ENCODE measurements around the gene PITPNM3.

PITPNM3 gene

GRCh38 chr17:6505425-6506142, 50.8 kb downstream of the PITPNM3 start:
- TF ChIP-seq, protein P1, sequence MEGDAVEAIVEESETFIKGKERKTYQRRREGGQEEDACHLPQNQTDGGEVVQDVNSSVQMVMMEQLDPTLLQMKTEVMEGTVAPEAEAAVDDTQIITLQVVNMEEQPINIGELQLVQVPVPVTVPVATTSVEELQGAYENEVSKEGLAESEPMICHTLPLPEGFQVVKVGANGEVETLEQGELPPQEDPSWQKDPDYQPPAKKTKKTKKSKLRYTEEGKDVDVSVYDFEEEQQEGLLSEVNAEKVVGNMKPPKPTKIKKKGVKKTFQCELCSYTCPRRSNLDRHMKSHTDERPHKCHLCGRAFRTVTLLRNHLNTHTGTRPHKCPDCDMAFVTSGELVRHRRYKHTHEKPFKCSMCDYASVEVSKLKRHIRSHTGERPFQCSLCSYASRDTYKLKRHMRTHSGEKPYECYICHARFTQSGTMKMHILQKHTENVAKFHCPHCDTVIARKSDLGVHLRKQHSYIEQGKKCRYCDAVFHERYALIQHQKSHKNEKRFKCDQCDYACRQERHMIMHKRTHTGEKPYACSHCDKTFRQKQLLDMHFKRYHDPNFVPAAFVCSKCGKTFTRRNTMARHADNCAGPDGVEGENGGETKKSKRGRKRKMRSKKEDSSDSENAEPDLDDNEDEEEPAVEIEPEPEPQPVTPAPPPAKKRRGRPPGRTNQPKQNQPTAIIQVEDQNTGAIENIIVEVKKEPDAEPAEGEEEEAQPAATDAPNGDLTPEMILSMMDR (IDR thresholded peaks at IDR 0.05; ENCODE audit: unreplicated experiment in 3 of 3) = no peak
- no peaks in the 10 kb centered on the region for H3K27me3 Mint-ChIP-seq (ENCODE audit: low read depth)
- H3K9me3 Mint-ChIP-seq = no peaks in the 10 kb centered on the region

GRCh38 chr17:6503641-6504195, 52.6 kb downstream of the PITPNM3 start:
- TF ChIP-seq, protein P1 (IDR thresholded peaks at IDR 0.05; ENCODE audit: unreplicated experiment in 3 of 3) = no peak
- Mint-ChIP-seq H3K4me3 (no peak overlapping the region), H3K27me3 (ENCODE audit: low read depth) (peaks cover 2% of the 10 kb centered on the region), H3K4me1 (peaks cover 25% of the 10 kb centered on the region), H3K36me3 (ENCODE audit: low read depth) (no peaks in the 10 kb centered on the region), H3K9me3 (no peaks in the 10 kb centered on the region), H3K27ac (no peak overlapping the region)

More at GRCh38 chr17:6505425-6506142, 50.8 kb downstream of the PITPNM3 start:
- Mint-ChIP-seq H3K27ac (peak overlapping the region in 1 of 3 experiments; percentile 16), H3K4me3 (no peak overlapping the region), H3K4me1 (peaks cover 14% of the 10 kb centered on the region), H3K36me3 (ENCODE audit: low read depth) (no peaks in the 10 kb centered on the region)

DNA sequence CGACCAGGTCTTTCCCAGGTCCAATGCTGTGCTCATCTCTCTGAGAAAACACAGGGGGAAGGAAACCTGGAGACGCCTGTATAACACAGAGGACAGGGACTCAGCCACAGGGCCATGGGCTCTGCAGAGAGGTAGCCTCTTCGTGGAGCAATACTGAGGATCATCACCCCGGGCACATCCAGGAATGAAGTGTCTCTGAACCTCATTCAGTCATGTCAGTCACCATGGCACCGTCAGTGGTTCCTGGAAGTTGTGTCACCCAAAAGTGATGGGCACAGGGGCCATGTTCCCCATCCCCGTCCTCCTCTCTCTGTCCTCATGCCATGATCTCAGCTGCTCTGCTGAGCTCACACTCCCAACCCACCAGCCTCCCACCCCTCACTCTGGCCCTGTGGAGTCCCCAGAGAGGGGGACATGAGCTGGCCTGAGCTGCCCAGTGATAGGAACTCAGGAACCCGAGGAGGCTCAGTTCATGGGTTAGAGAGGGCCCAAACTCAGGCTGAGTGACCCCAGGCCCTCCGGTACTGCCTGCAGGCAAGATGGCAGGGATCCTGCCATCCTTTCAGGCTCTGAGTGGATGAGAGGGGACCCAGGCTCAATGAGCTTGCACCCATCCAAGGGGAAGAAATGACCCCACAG, 53.4 kb downstream of the PITPNM3 start:
- H3K27ac Mint-ChIP-seq = no peak overlapping the region
- H3K4me3 Mint-ChIP-seq = no peak overlapping the region
- peaks cover 3% of the 10 kb centered on the region for H3K27me3 Mint-ChIP-seq (ENCODE audit: low read depth)
- no peaks in the 10 kb centered on the region for H3K36me3 Mint-ChIP-seq (ENCODE audit: low read depth)
- peaks cover 27% of the 10 kb centered on the region for H3K4me1 Mint-ChIP-seq
- TF ChIP-seq, protein P1 (IDR thresholded peaks at IDR 0.05; ENCODE audit: unreplicated experiment in 3 of 3) = no peak
- no peaks in the 10 kb centered on the region for H3K9me3 Mint-ChIP-seq

GRCh38 chr17:6502142-6502541, 54.2 kb downstream of the PITPNM3 start:
- Mint-ChIP-seq H3K4me3 (no peak overlapping the region), H3K36me3 (ENCODE audit: low read depth) (no peaks in the 10 kb centered on the region)

DNA sequence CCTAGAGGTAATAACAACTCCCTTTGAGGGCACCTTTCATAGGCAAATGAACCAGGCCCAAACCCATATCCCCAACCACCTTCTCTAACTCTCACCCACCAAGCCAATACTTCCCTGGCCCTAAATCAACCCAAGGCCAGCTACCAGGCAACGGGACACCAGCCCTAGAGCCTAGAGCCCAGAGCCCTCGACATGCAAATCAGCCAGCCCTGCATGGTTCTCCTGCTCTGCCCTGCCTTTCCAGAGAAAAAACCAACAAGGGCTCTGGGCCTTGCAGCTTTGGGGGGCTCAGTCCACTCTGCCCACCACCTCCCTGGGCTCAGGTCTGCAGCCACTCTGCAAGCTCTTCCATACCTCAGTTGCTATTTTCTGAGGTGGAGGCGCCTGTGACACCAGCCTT, 55.0 kb downstream of the PITPNM3 start:
- H3K9me3 Mint-ChIP-seq = no peaks in the 10 kb centered on the region
- H3K4me3 Mint-ChIP-seq = no peak overlapping the region
- peaks cover 43% of the 10 kb centered on the region for H3K4me1 Mint-ChIP-seq
- peaks cover 3% of the 10 kb centered on the region for H3K27me3 Mint-ChIP-seq (ENCODE audit: low read depth)
- TF ChIP-seq, protein P1 (IDR thresholded peaks at IDR 0.05; ENCODE audit: unreplicated experiment in 3 of 3) = no peak
- no peak overlapping the region for H3K27ac Mint-ChIP-seq
- H3K36me3 Mint-ChIP-seq (ENCODE audit: low read depth) = no peaks in the 10 kb centered on the region

More at GRCh38 chr17:6502142-6502541, 54.2 kb downstream of the PITPNM3 start:
- Mint-ChIP-seq H3K27me3 (ENCODE audit: low read depth) (peaks cover 3% of the 10 kb centered on the region), H3K9me3 (no peaks in the 10 kb centered on the region), H3K4me1 (peaks cover 35% of the 10 kb centered on the region), H3K27ac (no peak overlapping the region)
- TF ChIP-seq, protein P1 (IDR thresholded peaks at IDR 0.05; ENCODE audit: unreplicated experiment in 3 of 3) = no peak

All from nephron (organoid).